HFFc6 (cell line): ENCODE results near the gene KRTAP5-8. TPM values are rescaled to one million over a fixed set of nuclear protein-coding genes. Genes with fewer than 3 reads are reported as not detected.
"Not testable (repeated sequence)": the region's sequence is repeated elsewhere in the genome, so short reads cannot be mapped to it uniquely, and the experiment has no call there.

Source experiments
- DNase-seq: peaks from one replicate; pipeline ENCODE4 v3.0.0-alpha.2; 2018
- H3K27ac Mint-ChIP-seq: 2 replicates; pipeline ENCODE4 v1.8.0; 2020; ENCODE audit warnings: mild to moderate bottlenecking, mixed read lengths
- H3K27me3 Mint-ChIP-seq: 2 replicates; pipeline ENCODE4 v1.8.0; 2021; ENCODE audit warnings: mild to moderate bottlenecking, moderate library complexity, mixed read lengths; ENCODE audit not compliant: insufficient read depth
- H3K36me3 Mint-ChIP-seq: 2 replicates; pipeline ENCODE4 v1.8.0; 2021; ENCODE audit warnings: low read depth, mixed read lengths
- H3K4me1 Mint-ChIP-seq: 2 replicates; pipeline ENCODE4 v1.8.0; 2020; ENCODE audit warnings: low read depth, mixed read lengths
- H3K4me3 Mint-ChIP-seq: 2 replicates; pipeline ENCODE4 v1.8.0; 2020; ENCODE audit warnings: mild to moderate bottlenecking, moderate library complexity, mixed read lengths
- H3K9me3 Mint-ChIP-seq: 2 replicates; pipeline ENCODE4 v1.8.0; 2020; ENCODE audit warnings: mild to moderate bottlenecking, mixed read lengths
- CTCF ChIP-seq: fragments of 200-600 bp; sonication (generic); IDR thresholded peaks from 2 replicates; pipeline ENCODE4 v1.5.0; 2021; ENCODE audit warnings: antibody characterized with exemption, mild to moderate bottlenecking
- total RNA-seq, 6 experiments: library from RNA; stranded (reverse); fragmentation: NEBNext Ultra II Directional; extraction: Animal tissue kit (Norgen Biotek cat#: 25700); gene quantifications; 2 replicates in 1 of 6; 3 replicates in 5 of 6; pipeline ENCODE4 v1.2.3, GENCODE V29; 2021

Gene KRTAP5-8
- total RNA-seq, 6 experiments from 2014 or later = not detected

GRCh38 chr11:71568704-71569349, 31.0 kb downstream of the KRTAP5-8 start:
- no peak for TF ChIP-seq CTCF
- H3K36me3 Mint-ChIP-seq = no peaks in the 10 kb centered on the region
- peak; percentile 60 for DNase-seq
- no peak overlapping the region for H3K27ac Mint-ChIP-seq
- H3K4me3 Mint-ChIP-seq = no peak overlapping the region
- H3K27me3 Mint-ChIP-seq = peaks cover 35% of the 10 kb centered on the region
- peaks cover 8% of the 10 kb centered on the region; the same call in 1 of the 2 replicates for H3K4me1 Mint-ChIP-seq
- H3K9me3 Mint-ChIP-seq = no peaks in the 10 kb centered on the region

- not testable (repeated sequence) for H3K4me1 Mint-ChIP-seq, DNase-seq, H3K27ac Mint-ChIP-seq, H3K4me3 Mint-ChIP-seq, H3K9me3 Mint-ChIP-seq, H3K36me3 Mint-ChIP-seq
- peaks cover 33% of the 10 kb centered on the region for H3K27me3 Mint-ChIP-seq
Observed at GRCh38 chr11:71571101-71571850, 33.5 kb downstream of the KRTAP5-8 start.

- no peak for DNase-seq
- H3K36me3 Mint-ChIP-seq = no peaks in the 10 kb centered on the region
- peaks cover 8% of the 10 kb centered on the region; the same call in 1 of the 2 replicates for H3K4me1 Mint-ChIP-seq
- H3K27me3 Mint-ChIP-seq = peaks cover 29% of the 10 kb centered on the region
- no peak overlapping the region for H3K4me3 Mint-ChIP-seq
- no peak overlapping the region for H3K27ac Mint-ChIP-seq
- TF ChIP-seq CTCF = no peak
- no peaks in the 10 kb centered on the region for H3K9me3 Mint-ChIP-seq
Observed at GRCh38 chr11:71572811-71573210, 35.0 kb downstream of the KRTAP5-8 start.

GRCh38 chr11:71574418-71574817, 36.6 kb downstream of the KRTAP5-8 start:
- no peaks in the 10 kb centered on the region; the same call in 1 of the 2 replicates for H3K4me1 Mint-ChIP-seq
- H3K27ac Mint-ChIP-seq = no peak overlapping the region
- H3K9me3 Mint-ChIP-seq = no peaks in the 10 kb centered on the region
- peaks cover 21% of the 10 kb centered on the region for H3K27me3 Mint-ChIP-seq
- H3K4me3 Mint-ChIP-seq = no peak overlapping the region
- TF ChIP-seq CTCF = no peak
- no peak for DNase-seq
- no peaks in the 10 kb centered on the region for H3K36me3 Mint-ChIP-seq

- no peak for DNase-seq
- Mint-ChIP-seq H3K36me3 (no peaks in the 10 kb centered on the region), H3K27me3 (peaks cover 17% of the 10 kb centered on the region), H3K27ac (no peak overlapping the region), H3K9me3 (no peaks in the 10 kb centered on the region), H3K4me1 (peaks cover 13% of the 10 kb centered on the region), H3K4me3 (no peak overlapping the region)
- TF ChIP-seq CTCF = no peak
Observed at GRCh38 chr11:71575723-71576424, 38.0 kb downstream of the KRTAP5-8 start.

- DNase-seq, H3K9me3 Mint-ChIP-seq, H3K36me3 Mint-ChIP-seq, H3K4me3 Mint-ChIP-seq, H3K27ac Mint-ChIP-seq: not testable (repeated sequence)
- Mint-ChIP-seq H3K27me3 (peaks cover 20% of the 10 kb centered on the region), H3K4me1 (peaks cover 18% of the 10 kb centered on the region)
Observed at GRCh38 chr11:71576688-71577465, 39.1 kb downstream of the KRTAP5-8 start.
